Hepatocyte (in vitro differentiated cells): ENCODE measurements around the gene EVX2. TPM values are rescaled to one million over a fixed set of nuclear protein-coding genes. Genes with fewer than 3 reads are reported as not detected.
A peak's percentile ranks its signal among the peaks of the same experiment; 100 is the strongest.

Experiments used
- DNase-seq: peaks from one replicate; pipeline ENCODE4 v3.0.0-alpha.2; 2016; ENCODE audit warnings: low spot score
- H2AFZ ChIP-seq: fragments of 200-600 bp; sonication (generic); 2 replicates; pipeline ENCODE4 v1.6.0; 2016; ENCODE audit warnings: antibody characterized with exemption, mild to moderate bottlenecking
- H3K27ac ChIP-seq: fragments of 200-600 bp; sonication (generic); 2 replicates; pipeline ENCODE4 v1.5.1; 2016; ENCODE audit warnings: mild to moderate bottlenecking
- H3K27me3 ChIP-seq: fragments of 200-600 bp; sonication (generic); 2 replicates; pipeline ENCODE4 v1.6.1; 2016
- H3K36me3 ChIP-seq: fragments of 200-600 bp; sonication (generic); replicated peaks from 2 replicates; pipeline ENCODE4 v1.5.1; 2016; ENCODE audit warnings: low read depth; ENCODE audit not compliant: insufficient read depth
- H3K4me1 ChIP-seq: fragments of 200-600 bp; sonication (generic); 2 replicates; pipeline ENCODE4 v1.5.1; 2016; ENCODE audit warnings: mild to moderate bottlenecking, moderate library complexity; ENCODE audit not compliant: insufficient read depth
- H3K4me2 ChIP-seq: fragments of 200-600 bp; sonication (generic); 2 replicates; pipeline ENCODE4 v1.6.0; 2016
- H3K4me3 ChIP-seq: fragments of 200-600 bp; sonication (generic); 2 replicates; pipeline ENCODE4 v1.5.1; 2016; ENCODE audit warnings: mild to moderate bottlenecking
- H3K79me2 ChIP-seq: fragments of 200-600 bp; sonication (generic); 2 replicates; pipeline ENCODE4 v1.6.0; 2017; ENCODE audit warnings: mild to moderate bottlenecking
- H3K9me2 ChIP-seq: fragments of 200-600 bp; sonication (generic); replicated peaks from 2 replicates; pipeline ENCODE4 v1.6.0; 2017; ENCODE audit warnings: mild to moderate bottlenecking; ENCODE audit not compliant: insufficient read depth
- H3K9me3 ChIP-seq: fragments of 200-600 bp; sonication (generic); 2 replicates; pipeline ENCODE4 v1.5.1; 2016; ENCODE audit warnings: low read depth, mild to moderate bottlenecking
- H4K20me1 ChIP-seq: fragments of 200-600 bp; sonication (generic); 2 replicates; pipeline ENCODE4 v1.6.0; 2016; ENCODE audit warnings: mild to moderate bottlenecking; ENCODE audit not compliant: insufficient read depth, poor library complexity, severe bottlenecking
- CTCF ChIP-seq: fragments of 200-600 bp; sonication (generic); IDR thresholded peaks from 2 replicates; pipeline ENCODE4 v1.5.1; 2016; ENCODE audit warnings: antibody characterized with exemption, mild to moderate bottlenecking; ENCODE audit not compliant: poor library complexity
- EZH2 ChIP-seq: fragments of 200-600 bp; sonication (generic); IDR thresholded peaks from 2 replicates; pipeline ENCODE4 v1.6.1; 2016; ENCODE audit warnings: antibody characterized with exemption, mild to moderate bottlenecking, borderline replicate concordance
- EZH2phosphoT487 ChIP-seq: fragments of 200-600 bp; sonication (generic); IDR thresholded peaks from one replicate; pipeline ENCODE4 v1.6.1; 2018; ENCODE audit warnings: antibody characterized with exemption, mild to moderate bottlenecking, low read depth, moderate library complexity; ENCODE audit not compliant: unreplicated experiment, severe bottlenecking
- WGBS: methylation state at CpG from one replicate; pipeline ENCODE4 v1.1.6; 2016; ENCODE audit warnings: low lambda C conversion rate; ENCODE audit errors: missing lambda C conversion rate; 5-methylcytosine and 5-hydroxymethylcytosine counted together
- polyA plus RNA-seq: library from polyadenylated mRNA; unstranded; fragments of >200 nt; fragmentation: Nextera tagmentation; extraction: Ambion mirVana; gene quantifications from 2 replicates; pipeline ENCODE4 v1.2.1, GENCODE V29; 2016
- total RNA-seq: library from RNA; depleted of rRNA; stranded (reverse); fragments of >200 nt; gene quantifications from 2 replicates; pipeline ENCODE4 v1.2.3, GENCODE V29; 2014

Gene EVX2
- total and polyA plus RNA-seq, 2 experiments from 2014 or later, result 1.7 to 3.5 TPM

- no peak overlapping the region for H3K4me2 ChIP-seq
Measured at GRCh38 chr2:176068419-176068832, 15.3 kb downstream of the EVX2 start.

GRCh38 chr2:176067589-176068418 lies 16.0 kb downstream of the EVX2 start:
- TF ChIP-seq EZH2, result no peak
- no peak for TF ChIP-seq CTCF
- TF ChIP-seq EZH2phosphoT487, result no peak
- Histone ChIP-seq H4K20me1 (no peaks in the 10 kb centered on the region), H3K36me3 (no peaks in the 10 kb centered on the region), H3K79me2 (no peaks in the 10 kb centered on the region), H3K27me3 (peaks cover 95% of the 10 kb centered on the region), H3K4me1 (no peaks in the 10 kb centered on the region), H3K9me2 (no peaks in the 10 kb centered on the region), H3K4me3 (no peak overlapping the region), H3K27ac (no peak overlapping the region), H3K9me3 (no peaks in the 10 kb centered on the region), H3K4me2 (peak overlapping the region; percentile 76), H2AFZ (peak overlapping the region; percentile 49)
- no peak for DNase-seq
- 35% methylated on average over 38 of the region's 38 CpGs for WGBS

More at GRCh38 chr2:176068419-176068832, 15.3 kb downstream of the EVX2 start:
- Histone ChIP-seq H3K27me3 (peaks cover 98% of the 10 kb centered on the region), H3K79me2 (no peaks in the 10 kb centered on the region), H2AFZ (no peak overlapping the region), H3K4me1 (no peaks in the 10 kb centered on the region), H3K36me3 (no peaks in the 10 kb centered on the region), H3K4me3 (no peak overlapping the region), H3K9me3 (no peaks in the 10 kb centered on the region), H4K20me1 (no peaks in the 10 kb centered on the region), H3K27ac (no peak overlapping the region), H3K9me2 (no peaks in the 10 kb centered on the region)
- WGBS, result 24% methylated on average over 29 of the region's 30 CpGs
- DNase-seq, result no peak
- TF ChIP-seq CTCF (no peak), EZH2 (peak; percentile 79)

- 43% methylated on average over 56 of the region's 56 CpGs for WGBS
- H3K4me1 ChIP-seq, result no peaks in the 10 kb centered on the region
- TF ChIP-seq EZH2 (no peak), EZH2phosphoT487 (no peak)
- no peaks in the 10 kb centered on the region for H4K20me1 ChIP-seq
- peaks cover 90% of the 10 kb centered on the region for H3K27me3 ChIP-seq
- peak overlapping the region; percentile 49 for H2AFZ ChIP-seq
- peak overlapping the region; percentile 76 for H3K4me2 ChIP-seq
- H3K4me3 ChIP-seq, result no peak overlapping the region
- H3K27ac ChIP-seq, result no peak overlapping the region
- DNase-seq, result no peak
- no peaks in the 10 kb centered on the region for H3K36me3 ChIP-seq
- H3K9me2 ChIP-seq, result no peaks in the 10 kb centered on the region
- H3K9me3 ChIP-seq, result no peaks in the 10 kb centered on the region
- no peaks in the 10 kb centered on the region for H3K79me2 ChIP-seq
Measured at GRCh38 chr2:176066645-176067588, 16.8 kb downstream of the EVX2 start.
